ENCODE measurements around the gene ATL3.
A peak's percentile ranks its signal among the peaks of the same experiment; 100 is the strongest.
"Not testable (repeated sequence)": the region's sequence is repeated elsewhere in the genome, so short reads cannot be mapped to it uniquely, and the experiment has no call there.

The ATL3 gene

GRCh38 chr11:63581224-63581623 is 90.0 kb downstream of the ATL3 start:
- H3K36me3 Mint-ChIP-seq (ENCODE audit: insufficient read depth); H3K27me3 Mint-ChIP-seq; ATAC-seq (replicated peaks); H3K4me3 Mint-ChIP-seq; DNase-seq; H3K9me3 Mint-ChIP-seq: not testable (repeated sequence)
- H3K4me1 Mint-ChIP-seq (ENCODE audit: low read depth in 2 of 2) = peaks cover 18 to 29% of the 10 kb centered on the region in 2 donors
- peak overlapping the region in 1 of 2 donors; percentile 92 for H3K27ac Mint-ChIP-seq

GRCh38 chr11:63578882-63579281 is 92.3 kb downstream of the ATL3 start:
- peaks cover 30 to 46% of the 10 kb centered on the region in 2 donors for H3K4me1 Mint-ChIP-seq (ENCODE audit: low read depth in 2 of 2)
- ATAC-seq (replicated peaks); H3K36me3 Mint-ChIP-seq (ENCODE audit: insufficient read depth); H3K4me3 Mint-ChIP-seq; H3K27ac Mint-ChIP-seq; H3K9me3 Mint-ChIP-seq; DNase-seq; H3K27me3 Mint-ChIP-seq: not testable (repeated sequence)

GRCh38 chr11:63574856-63575602 is 96.1 kb downstream of the ATL3 start:
- Mint-ChIP-seq H3K27me3 (no peaks in the 10 kb centered on the region), H3K27ac (peak overlapping the region; percentile 90 to 95), H3K4me3 (peak overlapping the region; percentile 72 to 81), H3K9me3 (no peaks in the 10 kb centered on the region), H3K36me3 (ENCODE audit: insufficient read depth) (peaks cover 7% of the 10 kb centered on the region), H3K4me1 (ENCODE audit: low read depth in 2 of 2) (peaks cover 17 to 29% of the 10 kb centered on the region in 2 donors)
- no peak for DNase-seq
- ATAC-seq (replicated peaks) = no peak

Measured in effector memory CD8-positive, alpha-beta T cell (primary cell).